ENCODE results near the gene OR2T27.
"Not testable (repeated sequence)": the region's sequence is repeated elsewhere in the genome, so short reads cannot be mapped to it uniquely, and the experiment has no call there.

Gene OR2T27, protein sequence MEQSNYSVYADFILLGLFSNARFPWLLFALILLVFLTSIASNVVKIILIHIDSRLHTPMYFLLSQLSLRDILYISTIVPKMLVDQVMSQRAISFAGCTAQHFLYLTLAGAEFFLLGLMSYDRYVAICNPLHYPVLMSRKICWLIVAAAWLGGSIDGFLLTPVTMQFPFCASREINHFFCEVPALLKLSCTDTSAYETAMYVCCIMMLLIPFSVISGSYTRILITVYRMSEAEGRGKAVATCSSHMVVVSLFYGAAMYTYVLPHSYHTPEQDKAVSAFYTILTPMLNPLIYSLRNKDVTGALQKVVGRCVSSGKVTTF

DNA sequence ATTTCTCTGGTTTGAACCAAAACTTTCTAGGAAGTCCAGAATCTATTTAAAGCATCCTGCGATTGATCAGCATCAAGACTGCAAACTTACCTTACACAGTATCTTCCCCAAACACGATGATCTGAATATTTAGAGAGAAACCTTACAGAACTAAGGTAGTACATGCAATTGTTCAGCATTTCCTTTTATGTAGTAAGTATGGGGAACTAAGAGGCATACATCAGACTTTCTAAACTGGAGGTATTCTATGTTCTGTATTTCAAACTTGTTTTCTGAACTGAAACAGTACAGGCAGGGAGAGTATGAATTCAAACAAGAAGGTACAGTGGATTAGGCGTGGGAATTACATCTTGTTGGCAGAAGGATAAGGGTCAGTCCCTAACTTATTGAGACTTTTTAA, at the start of gene OR2T27:
Gene OR2T27, minus strand, starts transcription at position 175 of the 400 bp plus-strand sequence. CDS start 4,644 bp downstream, outside the sequence.
- not testable (repeated sequence) for DNase-seq, H3K27me3 Mint-ChIP-seq, H3K27ac Mint-ChIP-seq, H3K9me3 Mint-ChIP-seq, H3K4me1 Mint-ChIP-seq, ATAC-seq, H3K4me3 Mint-ChIP-seq

GRCh38 chr1:248704606-248705005, 49.3 kb upstream of the OR2T27 start:
- H3K27ac Mint-ChIP-seq: no peak overlapping the region
- no peaks in the 10 kb centered on the region for H3K9me3 Mint-ChIP-seq
- ATAC-seq (no peak), DNase-seq (no peak)
- peaks cover 7% of the 10 kb centered on the region for H3K27me3 Mint-ChIP-seq
- H3K4me1 Mint-ChIP-seq: no peaks in the 10 kb centered on the region
- H3K4me3 Mint-ChIP-seq: no peak overlapping the region

DNA sequence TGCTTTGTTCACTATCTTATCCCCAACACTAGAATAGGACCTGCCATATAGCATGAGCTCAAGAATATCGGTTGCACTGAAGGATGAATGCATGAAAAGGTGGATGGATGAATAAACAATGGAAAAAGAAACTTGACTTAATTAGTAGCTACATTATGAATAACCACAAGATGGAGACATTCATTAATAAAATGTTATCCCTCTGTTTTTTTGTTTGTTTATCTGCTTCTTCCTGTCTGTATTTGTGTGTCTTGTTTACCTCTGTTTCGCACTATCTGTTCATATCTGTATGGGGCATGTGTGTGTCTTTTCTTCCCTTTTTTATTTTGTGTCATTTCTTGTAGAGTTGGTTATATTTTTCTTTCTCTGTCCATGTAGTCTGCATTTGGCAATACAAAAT, 48.3 kb upstream of the OR2T27 start:
- no peaks in the 10 kb centered on the region for H3K9me3 Mint-ChIP-seq
- no peaks in the 10 kb centered on the region for H3K4me1 Mint-ChIP-seq
- H3K27ac Mint-ChIP-seq: no peak overlapping the region
- DNase-seq: no peak
- H3K4me3 Mint-ChIP-seq: no peak overlapping the region
- H3K27me3 Mint-ChIP-seq: peaks cover 5% of the 10 kb centered on the region
- ATAC-seq: no peak

GRCh38 chr1:248702714-248703113, 47.4 kb upstream of the OR2T27 start, which contains the start of gene OR14I1:
TSS of gene OR14I1 (minus strand) at chr1:248702766.
- H3K27ac Mint-ChIP-seq: no peak within 1 kb of the TSS
- H3K27me3 Mint-ChIP-seq: no peaks in the 10 kb centered on the region
- no peaks in the 10 kb centered on the region for H3K4me1 Mint-ChIP-seq
- no peaks in the 10 kb centered on the region for H3K9me3 Mint-ChIP-seq
- H3K4me3 Mint-ChIP-seq: no peak within 1 kb of the TSS
- DNase-seq (no peak), ATAC-seq (peak; percentile 9)

DNA sequence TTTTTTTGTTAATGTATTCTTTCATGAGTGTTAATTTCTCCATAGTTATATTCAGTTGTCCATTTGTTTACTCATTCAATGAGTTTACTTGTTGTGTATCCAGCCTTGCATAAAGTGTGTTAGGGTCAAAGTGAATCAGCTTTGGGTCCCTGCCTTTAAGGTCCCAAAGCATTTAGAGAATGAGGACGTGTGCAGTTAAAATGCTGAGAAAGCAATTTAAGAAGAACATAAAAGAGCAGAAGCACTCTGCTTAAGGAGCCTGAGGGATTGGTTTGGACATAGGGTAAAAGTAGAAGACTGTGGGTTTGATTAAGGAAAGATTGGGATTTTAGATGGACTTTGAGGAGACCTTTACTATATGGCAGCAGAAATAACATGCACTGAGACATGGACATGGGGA, 43.8 kb upstream of the OR2T27 start:
- no peak for DNase-seq
- Mint-ChIP-seq H3K4me3 (no peak overlapping the region), H3K4me1 (no peaks in the 10 kb centered on the region), H3K27ac (no peak overlapping the region), H3K9me3 (no peaks in the 10 kb centered on the region), H3K27me3 (no peaks in the 10 kb centered on the region)
- ATAC-seq: no peak

GRCh38 chr1:248697907-248698306, 42.6 kb upstream of the OR2T27 start:
- no peak for DNase-seq
- no peak overlapping the region for H3K27ac Mint-ChIP-seq
- H3K27me3 Mint-ChIP-seq: no peaks in the 10 kb centered on the region
- no peak for ATAC-seq
- no peak overlapping the region for H3K4me3 Mint-ChIP-seq
- H3K9me3 Mint-ChIP-seq: no peaks in the 10 kb centered on the region
- H3K4me1 Mint-ChIP-seq: no peaks in the 10 kb centered on the region

GRCh38 chr1:248696774-248697173, 41.4 kb upstream of the OR2T27 start:
- no peak for DNase-seq
- ATAC-seq: no peak
- Mint-ChIP-seq H3K4me1 (no peaks in the 10 kb centered on the region), H3K27ac (peak overlapping the region in 1 of 2 donors; percentile 15), H3K9me3 (peaks cover 5 to 8% of the 10 kb centered on the region in 2 donors), H3K27me3 (peaks cover 8% of the 10 kb centered on the region), H3K4me3 (no peak overlapping the region)

DNA sequence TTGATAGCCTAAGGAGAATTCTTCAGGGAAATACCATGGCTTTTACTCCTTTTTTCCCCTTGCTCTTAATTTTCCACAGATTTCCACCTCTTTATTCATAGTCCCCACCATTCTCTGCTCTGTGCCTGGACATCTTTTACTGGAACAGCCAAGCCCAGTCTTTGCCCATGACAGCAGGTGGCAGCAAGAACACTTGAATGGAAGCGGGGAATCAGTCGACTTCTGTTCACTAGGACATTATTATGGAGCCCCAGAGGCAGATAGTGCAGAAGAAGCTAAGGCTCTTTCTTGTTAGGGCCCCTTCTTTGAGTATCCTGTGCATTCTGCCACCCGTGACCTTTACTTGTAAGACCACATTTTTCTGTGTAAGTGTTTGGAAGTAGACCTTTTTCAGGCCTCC, 40.9 kb upstream of the OR2T27 start:
- H3K4me3 Mint-ChIP-seq: no peak overlapping the region
- DNase-seq: no peak
- H3K9me3 Mint-ChIP-seq: peaks cover 5 to 8% of the 10 kb centered on the region in 2 donors
- no peak overlapping the region for H3K27ac Mint-ChIP-seq
- no peak for ATAC-seq
- no peaks in the 10 kb centered on the region for H3K4me1 Mint-ChIP-seq
- H3K27me3 Mint-ChIP-seq: peaks cover 8% of the 10 kb centered on the region

GRCh38 chr1:248695451-248696132, 40.3 kb upstream of the OR2T27 start:
- DNase-seq: no peak
- ATAC-seq: no peak
- no peaks in the 10 kb centered on the region for H3K4me1 Mint-ChIP-seq
- H3K4me3 Mint-ChIP-seq: no peak overlapping the region
- peaks cover 8% of the 10 kb centered on the region for H3K27me3 Mint-ChIP-seq
- H3K27ac Mint-ChIP-seq: no peak overlapping the region
- peaks cover 5 to 8% of the 10 kb centered on the region in 2 donors for H3K9me3 Mint-ChIP-seq

DNA sequence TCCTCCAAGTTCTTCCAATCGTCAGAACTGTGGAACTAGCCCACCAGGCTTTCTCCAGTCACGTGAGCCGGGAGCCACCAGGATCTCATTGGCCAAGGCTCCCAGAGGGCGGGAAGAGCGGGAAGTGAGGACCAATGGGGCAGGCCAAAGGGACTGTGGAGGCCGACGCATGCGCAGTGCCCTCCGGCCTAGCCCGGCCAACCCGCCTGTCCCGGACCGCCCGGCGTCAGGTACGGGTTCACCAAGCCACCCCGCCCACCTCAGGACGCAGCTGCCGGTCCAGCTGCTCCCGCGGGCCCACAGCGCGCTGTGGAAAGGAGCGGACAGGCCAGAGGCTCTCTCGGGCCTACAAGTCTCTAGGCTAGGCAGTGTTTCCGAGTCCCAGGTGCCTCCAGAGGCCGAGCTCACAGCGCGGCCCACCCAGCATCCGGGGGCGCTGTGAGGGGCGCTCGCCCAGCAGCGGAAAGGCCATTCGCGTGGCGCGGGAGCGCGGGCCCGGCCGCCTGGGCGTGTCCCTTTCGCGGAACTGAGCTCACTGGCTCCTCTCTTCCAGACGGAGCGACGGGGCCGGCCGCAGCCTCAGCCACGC, 36.3 kb upstream of the OR2T27 start:
- peaks cover 15 to 18% of the 10 kb centered on the region in 2 donors for H3K9me3 Mint-ChIP-seq
- H3K27me3 Mint-ChIP-seq: peaks cover 8% of the 10 kb centered on the region
- DNase-seq: no peak

DNA sequence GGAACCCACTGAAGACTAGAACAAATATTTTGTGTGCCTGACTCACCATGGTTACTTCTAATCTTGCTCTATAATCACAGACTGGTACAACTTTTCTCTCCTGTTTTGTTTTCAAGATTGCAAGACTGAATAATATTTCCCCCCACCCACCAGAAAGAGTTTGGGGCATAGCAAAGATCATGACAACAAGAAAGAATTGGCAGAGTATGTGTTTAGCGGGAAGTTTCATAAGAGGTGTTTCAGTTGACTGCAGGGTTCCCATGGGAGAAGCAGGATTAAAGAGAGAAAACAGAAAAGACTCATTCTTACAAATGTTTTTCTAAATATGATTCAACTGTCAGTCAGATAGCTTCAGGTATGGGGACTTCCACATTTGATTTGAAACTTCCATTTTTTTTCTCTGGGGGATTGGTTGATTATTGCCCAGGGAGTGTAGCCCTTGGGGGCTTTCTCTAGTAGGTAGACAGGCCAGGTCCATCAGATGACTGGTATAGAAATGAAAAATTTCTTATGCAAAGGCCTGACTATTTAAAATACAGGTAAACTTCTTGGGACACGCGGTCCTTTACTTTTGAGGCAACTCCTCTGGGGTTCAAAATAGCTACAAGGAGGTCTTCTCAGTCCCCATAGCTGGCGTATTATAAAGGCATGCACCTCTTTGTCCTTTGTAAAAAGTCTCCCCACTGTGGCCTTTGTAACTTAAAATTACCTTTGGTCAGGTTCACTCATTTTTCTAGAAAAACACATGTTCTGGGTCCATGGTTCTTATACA, 33.4 kb upstream of the OR2T27 start:
- H3K27ac Mint-ChIP-seq: no peak overlapping the region
- ATAC-seq (no peak), DNase-seq (no peak)
- peaks cover 15 to 18% of the 10 kb centered on the region in 2 donors for H3K9me3 Mint-ChIP-seq
- H3K27me3 Mint-ChIP-seq: peaks cover 8% of the 10 kb centered on the region
- H3K4me3 Mint-ChIP-seq: no peak overlapping the region
- peaks cover 6% of the 10 kb centered on the region for H3K4me1 Mint-ChIP-seq

More for the DNA sequence above, 36.3 kb upstream of the OR2T27 start:
- peaks cover 4% of the 10 kb centered on the region for H3K4me1 Mint-ChIP-seq
- H3K4me3 Mint-ChIP-seq: no peak overlapping the region
- ATAC-seq: peak; percentile 45
- no peak overlapping the region for H3K27ac Mint-ChIP-seq

GRCh38 chr1:248686815-248687214, 31.5 kb upstream of the OR2T27 start:
- no peak overlapping the region for H3K4me3 Mint-ChIP-seq
- peaks cover 6% of the 10 kb centered on the region for H3K4me1 Mint-ChIP-seq
- DNase-seq (peak in 1 of 2 donors; percentile 6), ATAC-seq (peak; percentile 67)
- peaks cover 9 to 10% of the 10 kb centered on the region in 2 donors for H3K9me3 Mint-ChIP-seq
- H3K27ac Mint-ChIP-seq: no peak overlapping the region
- H3K27me3 Mint-ChIP-seq: peaks cover 5% of the 10 kb centered on the region

DNA sequence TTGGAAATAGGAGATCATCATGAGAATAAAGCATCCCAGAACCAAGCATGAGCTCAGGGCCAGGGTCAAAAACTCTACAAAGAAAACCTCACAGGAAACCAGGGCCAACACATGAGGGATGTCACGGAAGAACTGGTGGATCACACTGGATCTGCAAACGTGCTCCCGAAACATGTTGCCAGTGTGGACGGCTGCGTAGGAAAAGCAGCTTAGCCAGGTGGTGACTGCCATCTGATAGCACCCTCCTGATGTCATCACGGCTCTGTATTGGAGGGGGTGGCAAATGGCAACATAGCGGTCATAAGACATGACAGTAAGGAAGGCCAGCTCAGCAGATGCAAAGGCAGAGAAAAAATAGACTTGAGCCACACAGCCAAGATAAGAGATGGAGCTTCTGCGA, 26.3 kb upstream of the OR2T27 start:
- H3K27me3 Mint-ChIP-seq: peaks cover 13% of the 10 kb centered on the region
- H3K9me3 Mint-ChIP-seq: no peaks in the 10 kb centered on the region
- ATAC-seq: no peak
- no peak for DNase-seq
- peaks cover 1% of the 10 kb centered on the region for H3K4me1 Mint-ChIP-seq
- no peak overlapping the region for H3K4me3 Mint-ChIP-seq
- H3K27ac Mint-ChIP-seq: no peak overlapping the region

GRCh38 chr1:248670003-248670402, 14.7 kb upstream of the OR2T27 start:
- DNase-seq: no peak
- Mint-ChIP-seq H3K27ac (no peak overlapping the region), H3K4me1 (no peaks in the 10 kb centered on the region), H3K4me3 (no peak overlapping the region), H3K27me3 (no peaks in the 10 kb centered on the region), H3K9me3 (peaks cover 0 to 16% of the 10 kb centered on the region in 2 donors)
- ATAC-seq: no peak
